HG03378 (cell line): ENCODE results near the gene ABCF1.

ENCODE experiments used
- ATAC-seq: cut with Tn5 transposase; IDR thresholded peaks from one replicate; pipeline ENCODE4 v1.9.1; 2021; ENCODE audit warnings: mild to moderate bottlenecking, moderate library complexity; ENCODE audit not compliant: unreplicated experiment

Gene ABCF1

GRCh38 chr6:30618270-30618797, 47.1 kb downstream of the ABCF1 start:
- ATAC-seq, result no peak

- ATAC-seq, result no peak
Measured at GRCh38 chr6:30619561-30619960, 48.3 kb downstream of the ABCF1 start.

GRCh38 chr6:30625511-30625910, 54.3 kb downstream of the ABCF1 start:
- ATAC-seq, result no peak

DNA sequence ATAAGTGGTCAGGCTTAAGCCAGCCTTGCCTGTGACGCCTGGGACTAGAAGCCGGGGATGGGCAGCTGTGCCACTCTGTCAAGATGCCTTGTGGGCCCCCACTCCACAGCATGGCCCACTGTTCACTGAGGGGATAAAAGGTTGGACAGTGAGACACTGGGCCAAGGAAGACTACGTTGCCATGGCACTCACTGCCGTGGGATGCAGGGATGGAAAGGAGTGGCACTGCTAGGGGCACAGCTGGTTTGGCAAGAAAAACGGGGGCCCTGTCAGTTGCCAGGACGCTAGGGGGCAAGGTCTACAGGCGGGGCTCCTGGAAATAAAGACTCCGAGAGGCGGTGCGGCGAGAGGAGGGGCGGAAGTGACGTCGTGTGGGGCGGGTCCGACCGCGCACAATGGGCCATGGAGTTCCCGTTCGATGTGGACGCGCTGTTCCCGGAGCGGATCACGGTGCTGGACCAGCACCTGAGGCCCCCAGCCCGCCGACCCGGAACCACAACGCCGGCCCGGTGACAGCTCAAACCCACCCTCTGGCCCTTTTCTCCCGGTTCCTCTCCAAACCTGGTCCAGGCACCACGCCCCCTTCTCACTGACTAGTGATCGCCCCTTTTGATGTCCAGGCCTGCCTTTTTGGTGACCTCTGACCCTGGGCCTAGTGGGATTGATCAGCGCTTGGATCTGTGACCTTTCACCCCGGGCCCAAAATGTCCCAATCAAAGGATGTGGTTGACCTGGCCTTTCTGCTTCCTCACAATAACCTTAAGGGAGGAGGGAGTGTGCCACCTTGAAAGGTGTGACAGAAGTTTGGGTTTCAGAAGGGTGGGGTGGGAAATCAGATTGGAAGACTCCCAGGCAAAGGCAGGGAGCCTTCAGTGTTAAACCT, 55.5 kb downstream of the ABCF1 start, which contains the start of gene ATAT1:
TSS of gene ATAT1 (plus strand) at position 391 of the 883 bp plus-strand sequence.
- ATAC-seq, result peak; percentile 63

- no peak for ATAC-seq
Measured at GRCh38 chr6:30635834-30636233, 64.6 kb downstream of the ABCF1 start.

GRCh38 chr6:30640481-30640880, 69.2 kb downstream of the ABCF1 start:
- ATAC-seq, result no peak

DNA sequence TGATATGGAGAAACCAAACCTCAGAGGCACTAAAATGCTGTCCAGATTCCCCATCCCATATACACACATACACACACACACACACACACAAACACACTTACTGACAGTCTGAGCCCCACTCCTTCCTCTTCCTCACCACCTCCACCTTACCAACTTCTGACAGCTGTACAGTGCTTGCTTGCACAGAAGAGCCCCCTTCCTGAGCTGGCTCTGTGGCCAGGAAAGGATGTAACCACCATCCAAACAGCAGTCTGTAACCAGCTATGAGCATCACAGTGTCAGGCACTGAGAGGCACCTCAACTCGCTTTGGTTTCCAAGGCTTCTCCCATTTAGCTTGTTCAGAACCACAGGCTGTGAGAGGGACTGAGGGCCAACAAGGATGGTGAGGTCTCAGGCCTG, 69.8 kb downstream of the ABCF1 start:
- no peak for ATAC-seq
